ENCODE results near the gene APPL1.
"Not testable (repeated sequence)": the region's sequence is repeated elsewhere in the genome, so short reads cannot be mapped to it uniquely, and the experiment has no call there.

The APPL1 gene

GRCh38 chr3:57287205-57287604, 59.7 kb downstream of the APPL1 start:
- no peak for TF ChIP-seq CTCF (IDR thresholded peaks at IDR 0.05)
- Histone ChIP-seq H3K36me3 (no peaks in the 10 kb centered on the region), H3K4me3 (ENCODE audit: low read depth in 1 of 2, low read length in 1 of 2) (no peak overlapping the region), H3K27ac (no peak overlapping the region), H3K9me3 (no peaks in the 10 kb centered on the region), H3K4me1 (ENCODE audit: control insufficient read depth in 1 of 2, insufficient read depth in 1 of 2, low read depth in 1 of 2, low read length in 1 of 2) (no peaks in the 10 kb centered on the region), H3K27me3 (no peaks in the 10 kb centered on the region)

- Histone ChIP-seq H3K36me3 (no peaks in the 10 kb centered on the region), H3K4me3 (ENCODE audit: low read depth in 1 of 2, low read length in 1 of 2) (no peak overlapping the region), H3K9me3 (no peaks in the 10 kb centered on the region), H3K4me1 (ENCODE audit: control insufficient read depth in 1 of 2, insufficient read depth in 1 of 2, low read depth in 1 of 2, low read length in 1 of 2) (no peaks in the 10 kb centered on the region), H3K27ac (no peak overlapping the region), H3K27me3 (no peaks in the 10 kb centered on the region)
- no peak for TF ChIP-seq CTCF (IDR thresholded peaks at IDR 0.05)
Observed at GRCh38 chr3:57288403-57288802, 60.9 kb downstream of the APPL1 start.

GRCh38 chr3:57292159-57292896, 64.8 kb downstream of the APPL1 start, which contains the start of gene ASB14:
Gene ASB14, minus strand, starts transcription at chr3:57292685. Its CDS starts 652 bp downstream, at chr3:57292033.
- Histone ChIP-seq H3K27me3 (no peaks in the 10 kb centered on the region), H3K9me3 (no peaks in the 10 kb centered on the region), H3K4me1 (ENCODE audit: control insufficient read depth in 1 of 2, insufficient read depth in 1 of 2, low read depth in 1 of 2, low read length in 1 of 2) (no peaks in the 10 kb centered on the region), H3K36me3 (no peaks in the 10 kb centered on the region), H3K27ac (no peak within 1 kb of the TSS), H3K4me3 (ENCODE audit: low read depth in 1 of 2, low read length in 1 of 2) (no peak within 1 kb of the TSS)
- no peak for TF ChIP-seq CTCF (IDR thresholded peaks at IDR 0.05)

- Histone ChIP-seq H3K4me3 (ENCODE audit: low read depth in 1 of 2, low read length in 1 of 2) (no peak overlapping the region), H3K4me1 (ENCODE audit: control insufficient read depth in 1 of 2, insufficient read depth in 1 of 2, low read depth in 1 of 2, low read length in 1 of 2) (no peaks in the 10 kb centered on the region), H3K27me3 (no peaks in the 10 kb centered on the region), H3K36me3 (no peaks in the 10 kb centered on the region), H3K9me3 (no peaks in the 10 kb centered on the region), H3K27ac (no peak overlapping the region)
- no peak for TF ChIP-seq CTCF (IDR thresholded peaks at IDR 0.05)
Observed at GRCh38 chr3:57292897-57293526, 65.5 kb downstream of the APPL1 start.

- Histone ChIP-seq H3K9me3 (no peaks in the 10 kb centered on the region), H3K4me3 (ENCODE audit: low read depth in 1 of 2, low read length in 1 of 2) (no peak overlapping the region), H3K27ac (no peak overlapping the region), H3K36me3 (no peaks in the 10 kb centered on the region), H3K27me3 (peaks cover 6% of the 10 kb centered on the region), H3K4me1 (ENCODE audit: control insufficient read depth in 1 of 2, insufficient read depth in 1 of 2, low read depth in 1 of 2, low read length in 1 of 2) (no peaks in the 10 kb centered on the region)
- TF ChIP-seq CTCF (IDR thresholded peaks at IDR 0.05), result no peak
Observed at GRCh38 chr3:57298041-57298440, 70.5 kb downstream of the APPL1 start.

- H3K4me1 ChIP-seq (ENCODE audit: control insufficient read depth in 1 of 2, insufficient read depth in 1 of 2, low read depth in 1 of 2, low read length in 1 of 2); H3K27me3 ChIP-seq; H3K9me3 ChIP-seq; H3K4me3 ChIP-seq (ENCODE audit: low read depth in 1 of 2, low read length in 1 of 2); H3K36me3 ChIP-seq; H3K27ac ChIP-seq: not testable (repeated sequence)
Observed at GRCh38 chr3:57303520-57303919, 76.0 kb downstream of the APPL1 start.

Measured in neutrophil (primary cell).